LNCAP (cell line): Measurements from ENCODE around the gene MPC1.

ENCODE experiments used
- CTCF ChIP-seq: fragments of 450-650 bp; IDR thresholded peaks from 2 replicates; pipeline ENCODE4 v1.5.1; 2017; ENCODE audit warnings: mild to moderate bottlenecking

Gene MPC1

DNA sequence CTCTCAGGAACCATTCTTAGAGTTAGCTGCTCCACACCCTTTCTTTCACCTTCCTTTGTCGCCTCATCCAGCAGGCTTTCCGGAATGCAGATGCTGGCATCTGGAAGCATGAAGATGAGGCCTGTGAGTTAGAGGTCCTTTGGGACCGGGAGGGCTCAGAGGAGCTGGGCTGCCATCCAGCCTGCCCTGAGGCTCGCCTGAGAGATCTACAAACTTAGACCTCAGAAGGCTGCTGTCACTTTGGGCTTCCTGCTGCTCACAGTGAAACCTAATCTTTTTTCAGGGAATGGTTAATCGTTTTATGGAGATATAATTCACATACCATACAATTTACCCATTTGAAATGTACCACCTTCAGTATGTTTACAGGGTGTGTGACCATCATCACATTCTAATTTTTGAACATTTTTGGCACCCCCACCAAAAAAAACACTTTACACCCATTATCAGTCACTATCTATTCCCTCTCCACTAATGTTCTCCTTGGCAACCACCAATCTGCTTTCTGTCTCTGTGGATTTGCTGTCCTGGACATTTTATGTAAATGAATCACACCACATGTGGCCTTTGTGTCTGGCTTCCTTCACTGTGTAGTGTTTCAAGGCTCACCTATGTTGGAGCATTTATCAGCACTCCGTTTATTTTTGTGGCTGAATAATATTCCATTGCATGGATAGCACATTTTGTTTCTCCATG lies 20.0 kb upstream of the MPC1 start:
- no peak for TF ChIP-seq CTCF

DNA sequence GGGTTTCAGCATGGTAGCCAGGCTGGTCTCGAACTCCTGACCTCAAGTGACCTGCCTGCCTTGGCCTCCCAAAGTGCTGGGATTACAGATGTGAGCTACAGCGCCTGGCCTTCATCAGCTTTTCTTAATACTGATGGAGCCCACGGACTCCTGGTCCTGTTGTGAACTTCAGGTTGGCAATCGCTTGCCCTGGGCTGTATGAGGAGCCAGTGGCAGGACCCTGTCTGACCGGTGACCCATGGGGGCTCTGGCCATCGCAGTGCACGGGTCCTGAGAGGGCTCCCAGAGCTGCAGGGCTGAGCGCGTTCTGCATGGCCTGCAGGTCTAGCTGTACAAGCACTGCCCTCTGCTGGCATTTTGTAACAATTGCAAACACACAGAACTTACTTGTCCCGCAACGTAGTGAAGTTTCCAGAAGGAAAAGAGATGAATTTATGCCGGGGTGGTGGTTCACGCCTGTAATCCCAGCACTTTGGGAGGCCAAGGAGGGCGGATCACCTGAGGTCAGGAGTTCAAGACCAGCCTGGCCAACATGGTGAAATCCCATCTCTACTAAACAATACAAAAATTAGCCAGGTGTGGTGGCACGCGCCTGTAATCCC lies 18.0 kb upstream of the MPC1 start:
- peak; percentile 75 for TF ChIP-seq CTCF

- no peak for TF ChIP-seq CTCF
Measured at GRCh38 chr6:166400181-166400580, 17.4 kb upstream of the MPC1 start.

- no peak for TF ChIP-seq CTCF
Measured at GRCh38 chr6:166398348-166398747, 15.6 kb upstream of the MPC1 start.

- no peak for TF ChIP-seq CTCF
Measured at GRCh38 chr6:166397849-166398248, 15.1 kb upstream of the MPC1 start.

DNA sequence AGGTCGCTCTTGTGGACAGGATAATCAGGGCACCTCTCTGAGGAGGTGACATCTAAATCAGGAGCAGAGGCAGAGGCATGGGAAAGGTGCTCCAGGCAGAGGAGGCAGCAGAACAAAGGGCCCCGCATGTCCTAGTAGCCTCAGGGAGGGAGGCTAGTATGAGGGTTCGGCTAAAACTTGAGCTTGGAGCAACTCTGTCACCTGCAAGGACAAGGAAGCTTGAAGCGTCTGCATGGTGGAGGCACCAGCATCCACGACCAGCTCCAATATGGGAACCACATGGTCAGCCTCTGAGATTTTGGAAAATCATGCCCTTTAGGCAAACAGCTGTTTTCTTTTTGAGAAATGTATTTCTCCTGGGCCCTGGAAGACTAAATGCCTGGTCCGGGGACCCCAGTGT lies 13.0 kb upstream of the MPC1 start:
- no peak for TF ChIP-seq CTCF

DNA sequence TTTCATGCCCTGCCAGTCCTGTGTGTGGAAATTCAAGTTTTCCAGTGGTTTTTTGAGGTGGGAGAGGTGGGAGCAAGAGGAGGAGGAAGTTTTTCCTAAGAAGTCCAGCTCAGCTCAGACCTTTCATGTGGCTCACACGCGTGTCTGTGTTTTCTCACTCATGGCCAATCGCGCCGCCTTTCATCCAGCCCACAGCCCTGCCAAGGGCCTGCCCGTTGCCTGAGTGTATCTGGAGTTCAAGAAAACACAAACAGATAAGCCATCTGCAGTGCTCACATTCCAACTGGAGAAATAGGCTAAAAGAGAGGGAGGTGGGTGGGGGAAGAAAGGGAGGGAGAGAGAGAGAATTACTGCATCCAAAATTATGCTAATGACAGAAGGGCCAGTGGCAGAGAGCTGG lies 12.6 kb upstream of the MPC1 start:
- no peak for TF ChIP-seq CTCF
